Progenitor cell of endocrine pancreas (in vitro differentiated cells): ENCODE data around the gene C5orf52. TPM values are rescaled to one million over a fixed set of nuclear protein-coding genes. Genes with fewer than 3 reads are reported as not detected.
A peak's percentile ranks its signal among the peaks of the same experiment; 100 is the strongest.
"Not testable (repeated sequence)": the region's sequence is repeated elsewhere in the genome, so short reads cannot be mapped to it uniquely, and the experiment has no call there.

Source experiments
- DNase-seq: peaks from one replicate; pipeline ENCODE4 v3.0.0; 2021; ENCODE audit warnings: low spot score; ENCODE audit not compliant: unreplicated experiment
- H3K27ac Mint-ChIP-seq: 2 replicates; pipeline ENCODE4 v1.8.0; 2021; ENCODE audit warnings: mild to moderate bottlenecking, moderate library complexity, mixed read lengths
- H3K27me3 Mint-ChIP-seq: 2 replicates; pipeline ENCODE4 v1.8.0; 2021; ENCODE audit warnings: mixed read lengths
- H3K36me3 Mint-ChIP-seq: 2 replicates; pipeline ENCODE4 v1.8.0; 2022; ENCODE audit warnings: mixed read lengths; ENCODE audit not compliant: insufficient read depth
- H3K4me1 Mint-ChIP-seq: 2 replicates; pipeline ENCODE4 v1.8.0; 2021; ENCODE audit warnings: low read depth, mixed read lengths
- H3K4me3 Mint-ChIP-seq: 2 replicates; pipeline ENCODE4 v1.8.0; 2021; ENCODE audit warnings: low read depth, mild to moderate bottlenecking, moderate library complexity, mixed read lengths
- H3K9me3 Mint-ChIP-seq: 2 replicates; pipeline ENCODE4 v1.8.0; 2021; ENCODE audit warnings: low read depth, mixed read lengths
- total RNA-seq: library from RNA; stranded (reverse); gene quantifications from 2 replicates; pipeline ENCODE4 v1.2.1, GENCODE V29; 2021
- TF ChIP-seq, protein P1 (sequence below): fragments of 200-600 bp; sonication (generic); IDR thresholded peaks from one replicate; pipeline ENCODE4 v1.5.0; 2021; ENCODE audit warnings: antibody characterized with exemption, mild to moderate bottlenecking; ENCODE audit not compliant: unreplicated experiment

Gene C5orf52
- total RNA-seq, 1 donor from 2014 or later: not detected

DNA sequence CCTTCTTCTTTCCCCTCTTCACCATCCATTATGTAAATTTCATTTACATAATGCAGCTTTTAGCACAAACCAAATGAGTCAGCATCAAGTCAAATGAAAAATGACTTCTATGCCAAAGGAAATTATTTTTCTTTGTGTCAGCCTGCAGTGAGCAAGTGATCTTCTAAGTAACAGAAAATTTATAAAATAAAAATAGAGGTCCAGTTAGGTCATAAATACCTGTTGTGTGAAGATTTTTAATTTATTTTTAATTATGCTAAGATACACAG, 43.2 kb downstream of the C5orf52 start:
- H3K4me1 Mint-ChIP-seq: no peaks in the 10 kb centered on the region
- H3K4me3 Mint-ChIP-seq: no peak overlapping the region
- DNase-seq: no peak
- H3K27me3 Mint-ChIP-seq: no peaks in the 10 kb centered on the region
- TF ChIP-seq, protein P1, sequence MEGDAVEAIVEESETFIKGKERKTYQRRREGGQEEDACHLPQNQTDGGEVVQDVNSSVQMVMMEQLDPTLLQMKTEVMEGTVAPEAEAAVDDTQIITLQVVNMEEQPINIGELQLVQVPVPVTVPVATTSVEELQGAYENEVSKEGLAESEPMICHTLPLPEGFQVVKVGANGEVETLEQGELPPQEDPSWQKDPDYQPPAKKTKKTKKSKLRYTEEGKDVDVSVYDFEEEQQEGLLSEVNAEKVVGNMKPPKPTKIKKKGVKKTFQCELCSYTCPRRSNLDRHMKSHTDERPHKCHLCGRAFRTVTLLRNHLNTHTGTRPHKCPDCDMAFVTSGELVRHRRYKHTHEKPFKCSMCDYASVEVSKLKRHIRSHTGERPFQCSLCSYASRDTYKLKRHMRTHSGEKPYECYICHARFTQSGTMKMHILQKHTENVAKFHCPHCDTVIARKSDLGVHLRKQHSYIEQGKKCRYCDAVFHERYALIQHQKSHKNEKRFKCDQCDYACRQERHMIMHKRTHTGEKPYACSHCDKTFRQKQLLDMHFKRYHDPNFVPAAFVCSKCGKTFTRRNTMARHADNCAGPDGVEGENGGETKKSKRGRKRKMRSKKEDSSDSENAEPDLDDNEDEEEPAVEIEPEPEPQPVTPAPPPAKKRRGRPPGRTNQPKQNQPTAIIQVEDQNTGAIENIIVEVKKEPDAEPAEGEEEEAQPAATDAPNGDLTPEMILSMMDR: no peak
- H3K36me3 Mint-ChIP-seq: no peaks in the 10 kb centered on the region
- H3K27ac Mint-ChIP-seq: no peak overlapping the region
- no peaks in the 10 kb centered on the region for H3K9me3 Mint-ChIP-seq

GRCh38 chr5:157718519-157718918, 47.2 kb downstream of the C5orf52 start:
- Mint-ChIP-seq H3K27ac (peak overlapping the region; percentile 16), H3K4me1 (no peaks in the 10 kb centered on the region), H3K36me3 (no peaks in the 10 kb centered on the region), H3K9me3 (peaks cover 2% of the 10 kb centered on the region), H3K27me3 (no peaks in the 10 kb centered on the region), H3K4me3 (no peak overlapping the region)
- TF ChIP-seq, protein P1: peak; percentile 56
- no peak for DNase-seq

DNA sequence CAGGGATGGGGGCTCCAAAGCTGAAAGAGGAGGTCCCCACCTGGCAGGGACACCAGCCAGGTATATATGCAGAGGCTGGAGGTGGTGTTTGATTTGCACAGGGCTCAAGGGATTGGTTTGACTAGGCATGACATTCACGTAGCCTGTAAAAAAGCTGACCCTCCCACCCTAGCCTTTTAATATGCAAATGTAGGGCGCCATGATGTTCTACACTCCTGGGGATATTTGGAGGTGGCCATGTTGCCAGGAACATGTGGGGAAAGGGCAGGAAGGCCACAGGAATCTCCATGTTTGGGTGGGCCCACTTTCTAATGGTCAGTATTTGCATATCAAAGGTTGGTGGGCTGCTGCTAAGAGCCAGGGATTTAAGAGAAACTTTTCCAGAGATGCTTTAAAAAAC, 47.9 kb downstream of the C5orf52 start:
- Mint-ChIP-seq H3K27me3 (no peaks in the 10 kb centered on the region), H3K36me3 (no peaks in the 10 kb centered on the region), H3K27ac (no peak overlapping the region), H3K4me3 (no peak overlapping the region), H3K4me1 (no peaks in the 10 kb centered on the region), H3K9me3 (peaks cover 2% of the 10 kb centered on the region)
- no peak for DNase-seq
- TF ChIP-seq, protein P1: no peak

DNA sequence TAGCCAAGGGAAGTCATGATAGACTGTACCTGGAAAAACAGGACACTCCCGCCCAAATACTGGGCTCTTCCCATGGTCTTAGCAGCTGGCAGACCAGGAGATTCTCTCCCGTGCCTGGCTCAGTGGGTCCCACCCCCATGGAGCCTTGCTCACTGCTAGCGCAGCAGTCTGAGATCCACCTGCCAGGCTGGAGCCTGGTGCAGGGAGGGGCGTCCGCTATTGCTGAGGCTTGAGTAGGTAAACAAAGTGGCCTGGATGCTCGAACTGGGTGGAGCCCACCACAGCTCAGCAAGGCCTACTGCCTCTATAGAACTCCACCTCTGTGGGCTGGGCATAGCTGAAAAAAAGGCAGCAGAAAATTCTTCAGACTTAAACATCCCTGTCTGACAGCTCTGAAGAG, 49.8 kb downstream of the C5orf52 start:
- no peaks in the 10 kb centered on the region for H3K4me1 Mint-ChIP-seq
- TF ChIP-seq, protein P1: no peak
- no peak overlapping the region for H3K27ac Mint-ChIP-seq
- no peak for DNase-seq
- peaks cover 7% of the 10 kb centered on the region for H3K9me3 Mint-ChIP-seq
- H3K27me3 Mint-ChIP-seq: no peaks in the 10 kb centered on the region
- no peaks in the 10 kb centered on the region for H3K36me3 Mint-ChIP-seq
- H3K4me3 Mint-ChIP-seq: no peak overlapping the region

- not testable (repeated sequence) for H3K4me3 Mint-ChIP-seq, H3K36me3 Mint-ChIP-seq, H3K27ac Mint-ChIP-seq, H3K9me3 Mint-ChIP-seq, H3K27me3 Mint-ChIP-seq, DNase-seq, H3K4me1 Mint-ChIP-seq
Observed at GRCh38 chr5:157722895-157723294, 51.6 kb downstream of the C5orf52 start.

DNA sequence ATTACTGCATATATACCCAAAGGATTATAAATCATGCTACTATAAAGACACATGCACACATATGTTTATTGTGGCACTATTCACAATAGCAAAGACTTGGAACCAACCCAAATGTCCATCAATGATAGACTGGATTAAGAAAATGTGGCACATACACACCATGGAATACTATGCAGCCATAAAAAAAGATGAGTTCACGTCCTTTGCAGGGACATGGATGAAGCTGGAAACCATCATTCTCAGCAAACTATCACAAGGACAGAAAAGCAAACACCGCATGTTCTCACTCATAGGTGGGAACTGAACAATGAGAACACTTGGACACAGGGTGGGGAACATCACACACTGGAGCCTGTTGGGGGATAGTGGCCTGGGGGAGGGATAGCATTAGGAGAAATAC, 55.3 kb downstream of the C5orf52 start:
- H3K36me3 Mint-ChIP-seq, H3K9me3 Mint-ChIP-seq, DNase-seq, H3K27ac Mint-ChIP-seq, H3K4me3 Mint-ChIP-seq, H3K4me1 Mint-ChIP-seq, H3K27me3 Mint-ChIP-seq: not testable (repeated sequence)

DNA sequence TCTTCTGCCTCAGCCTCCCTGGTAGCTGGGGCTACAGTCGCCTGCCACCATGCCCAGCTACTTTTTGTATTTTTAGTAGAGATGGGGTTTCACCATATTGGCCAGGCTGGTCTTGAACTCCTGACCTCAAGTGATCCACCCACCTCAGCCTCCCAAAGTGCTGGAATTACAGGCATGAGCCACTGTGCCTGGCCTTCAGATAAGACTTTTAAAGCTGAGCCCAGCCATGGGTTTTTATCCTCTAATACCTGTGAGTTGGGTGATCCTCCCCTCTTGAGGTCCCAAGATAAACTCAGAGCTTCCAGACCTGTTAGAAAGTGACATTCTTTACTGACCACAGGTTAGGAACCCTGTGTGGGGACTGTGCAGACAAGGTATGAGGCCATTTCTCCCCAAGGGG, 56.5 kb downstream of the C5orf52 start:
- not testable (repeated sequence) for H3K36me3 Mint-ChIP-seq, H3K4me1 Mint-ChIP-seq, H3K27ac Mint-ChIP-seq, DNase-seq, H3K9me3 Mint-ChIP-seq, H3K4me3 Mint-ChIP-seq, H3K27me3 Mint-ChIP-seq

Other genes with a start within 250 kb of the C5orf52 start
- gene NIPAL4, start 211.3 kb upstream of the C5orf52 start, total RNA-seq: not detected in 2 replicates
- 13.4 and 15.9 TPM in 2 replicates for gene ADAM19, start 95.8 kb upstream of the C5orf52 start, total RNA-seq
- not detected in 2 replicates for gene SOX30, start 19.1 kb upstream of the C5orf52 start, total RNA-seq
- gene THG1L, start 59.9 kb downstream of the C5orf52 start, total RNA-seq: 12.4 and 13.2 TPM in 2 replicates
- 5.5 and 6.3 TPM in 2 replicates for gene LSM11, start 72.2 kb downstream of the C5orf52 start, total RNA-seq
- gene CLINT1, start 187.6 kb downstream of the C5orf52 start, total RNA-seq: 78.7 and 82.3 TPM in 2 replicates